Activated CD4-positive, alpha-beta T cell treated with anti-CD3 and anti-CD28 coated beads, Interleukin-2, Interleukin-4, amounts not matched to agents 100 ng/mL and 50 ng/mL, durations not matched to agents 16 hours and 8 hours (primary cell): ENCODE measurements around the gene ARHGEF28.

Experiments used
- DNase-seq: peaks from one replicate; pipeline ENCODE4 v3.0.0-alpha.2; 2020; ENCODE audit warnings: low spot score

ARHGEF28 gene, protein sequence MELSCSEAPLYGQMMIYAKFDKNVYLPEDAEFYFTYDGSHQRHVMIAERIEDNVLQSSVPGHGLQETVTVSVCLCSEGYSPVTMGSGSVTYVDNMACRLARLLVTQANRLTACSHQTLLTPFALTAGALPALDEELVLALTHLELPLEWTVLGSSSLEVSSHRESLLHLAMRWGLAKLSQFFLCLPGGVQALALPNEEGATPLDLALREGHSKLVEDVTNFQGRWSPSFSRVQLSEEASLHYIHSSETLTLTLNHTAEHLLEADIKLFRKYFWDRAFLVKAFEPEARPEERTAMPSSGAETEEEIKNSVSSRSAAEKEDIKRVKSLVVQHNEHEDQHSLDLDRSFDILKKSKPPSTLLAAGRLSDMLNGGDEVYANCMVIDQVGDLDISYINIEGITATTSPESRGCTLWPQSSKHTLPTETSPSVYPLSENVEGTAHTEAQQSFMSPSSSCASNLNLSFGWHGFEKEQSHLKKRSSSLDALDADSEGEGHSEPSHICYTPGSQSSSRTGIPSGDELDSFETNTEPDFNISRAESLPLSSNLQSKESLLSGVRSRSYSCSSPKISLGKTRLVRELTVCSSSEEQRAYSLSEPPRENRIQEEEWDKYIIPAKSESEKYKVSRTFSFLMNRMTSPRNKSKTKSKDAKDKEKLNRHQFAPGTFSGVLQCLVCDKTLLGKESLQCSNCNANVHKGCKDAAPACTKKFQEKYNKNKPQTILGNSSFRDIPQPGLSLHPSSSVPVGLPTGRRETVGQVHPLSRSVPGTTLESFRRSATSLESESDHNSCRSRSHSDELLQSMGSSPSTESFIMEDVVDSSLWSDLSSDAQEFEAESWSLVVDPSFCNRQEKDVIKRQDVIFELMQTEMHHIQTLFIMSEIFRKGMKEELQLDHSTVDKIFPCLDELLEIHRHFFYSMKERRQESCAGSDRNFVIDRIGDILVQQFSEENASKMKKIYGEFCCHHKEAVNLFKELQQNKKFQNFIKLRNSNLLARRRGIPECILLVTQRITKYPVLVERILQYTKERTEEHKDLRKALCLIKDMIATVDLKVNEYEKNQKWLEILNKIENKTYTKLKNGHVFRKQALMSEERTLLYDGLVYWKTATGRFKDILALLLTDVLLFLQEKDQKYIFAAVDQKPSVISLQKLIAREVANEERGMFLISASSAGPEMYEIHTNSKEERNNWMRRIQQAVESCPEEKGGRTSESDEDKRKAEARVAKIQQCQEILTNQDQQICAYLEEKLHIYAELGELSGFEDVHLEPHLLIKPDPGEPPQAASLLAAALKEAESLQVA (N-terminal part only)

GRCh38 chr5:73625944-73626811, at the start of gene ARHGEF28:
Gene ARHGEF28, plus strand, starts transcription at chr5:73626196. Its CDS starts 58,656 bp downstream, at chr5:73684852.
- DNase-seq: peak; percentile 12

DNA sequence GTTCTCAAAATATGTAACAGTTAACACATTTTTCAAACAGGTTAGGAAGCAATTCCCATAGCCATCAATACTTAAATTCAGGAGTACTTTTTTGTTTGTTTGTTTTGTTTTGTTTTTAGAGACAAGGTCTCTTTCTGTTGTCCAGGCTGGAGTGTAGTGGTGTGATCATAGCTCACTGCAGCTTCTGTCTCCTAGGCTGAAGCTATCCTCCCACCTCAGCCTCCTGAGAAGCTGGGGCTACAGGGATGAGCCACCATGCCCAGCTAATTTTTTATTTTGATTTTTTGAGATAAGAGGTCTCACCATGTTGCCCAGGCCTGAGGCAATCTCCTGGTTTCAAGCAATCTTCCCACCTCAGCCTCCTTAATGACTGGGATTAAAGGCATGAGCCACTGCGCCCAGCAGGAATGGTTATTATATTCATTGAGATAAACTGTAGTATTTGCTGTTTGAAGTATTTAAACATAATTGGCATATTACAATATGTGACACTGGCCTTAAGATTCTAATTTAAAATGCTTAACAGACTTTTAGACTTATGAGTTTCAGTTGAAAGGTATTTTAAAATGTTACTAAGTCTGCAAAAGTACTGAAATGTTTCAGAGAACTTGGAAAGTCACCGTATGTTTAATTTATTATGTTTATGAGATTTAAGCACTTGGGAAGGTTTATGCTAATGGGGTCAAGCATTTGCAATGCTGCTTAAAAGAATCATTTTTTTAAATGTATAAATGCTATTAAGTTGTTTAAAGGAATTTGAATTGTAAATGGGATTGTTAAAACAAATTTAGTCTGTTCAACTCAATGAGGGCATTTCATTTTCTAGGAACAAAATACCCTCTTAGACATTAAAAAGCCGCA, 43.5 kb upstream of the ARHGEF28 start:
- no peak for DNase-seq

DNA sequence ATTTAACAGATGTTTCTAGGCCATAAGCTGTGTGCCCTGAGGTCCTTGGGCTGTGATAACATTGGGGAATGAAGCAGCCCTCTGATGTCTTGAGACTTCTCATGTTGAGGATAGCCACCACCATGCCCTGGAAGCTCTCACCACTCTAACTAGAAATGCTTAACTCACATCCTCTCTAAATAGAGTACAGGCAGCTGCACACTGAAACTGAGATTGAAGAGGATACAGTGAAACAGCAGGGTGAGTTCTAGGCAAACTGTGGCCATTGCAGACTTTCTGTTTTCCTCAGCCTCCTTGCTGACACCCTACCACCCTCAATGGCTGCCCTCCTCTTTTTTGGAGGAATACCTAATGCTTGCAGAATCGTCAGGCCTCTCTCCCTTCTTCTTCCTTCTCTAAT, 38.1 kb upstream of the ARHGEF28 start:
- no peak for DNase-seq

- DNase-seq: peak; percentile 75
Measured at GRCh38 chr5:73591102-73591695, 34.8 kb upstream of the ARHGEF28 start.

GRCh38 chr5:73591698-73592501, 34.1 kb upstream of the ARHGEF28 start:
- no peak for DNase-seq

GRCh38 chr5:73592551-73592950, 33.4 kb upstream of the ARHGEF28 start:
- DNase-seq: no peak

DNA sequence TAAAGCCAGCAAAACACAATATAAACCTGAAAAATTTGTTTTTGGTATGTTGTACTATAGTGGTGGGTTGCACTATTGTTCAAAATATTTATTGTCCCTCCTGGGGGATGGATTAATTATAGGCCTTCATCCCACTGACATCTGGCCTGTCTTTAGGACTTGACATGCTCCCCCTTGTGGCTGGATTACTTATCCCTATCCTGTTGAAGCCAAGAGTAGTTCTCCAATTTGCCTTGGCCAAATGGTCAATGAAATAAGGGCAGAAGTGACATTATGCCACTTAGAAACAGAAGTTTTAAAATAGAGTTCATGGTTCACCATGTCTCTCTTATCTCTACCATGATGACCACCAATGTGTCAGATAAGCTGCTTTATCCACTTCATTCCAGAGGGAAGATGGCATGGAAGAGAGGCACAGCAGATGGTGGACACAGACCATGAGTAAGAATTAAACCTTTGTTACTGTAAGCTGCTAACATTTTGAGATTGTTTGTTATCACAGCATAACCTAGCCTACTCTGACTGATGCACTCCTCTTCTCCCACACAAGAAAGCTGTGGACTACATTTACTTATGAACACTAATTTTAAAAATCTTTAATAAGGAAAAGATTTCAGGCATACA, 29.2 kb upstream of the ARHGEF28 start:
- peak; percentile 20 for DNase-seq

DNA sequence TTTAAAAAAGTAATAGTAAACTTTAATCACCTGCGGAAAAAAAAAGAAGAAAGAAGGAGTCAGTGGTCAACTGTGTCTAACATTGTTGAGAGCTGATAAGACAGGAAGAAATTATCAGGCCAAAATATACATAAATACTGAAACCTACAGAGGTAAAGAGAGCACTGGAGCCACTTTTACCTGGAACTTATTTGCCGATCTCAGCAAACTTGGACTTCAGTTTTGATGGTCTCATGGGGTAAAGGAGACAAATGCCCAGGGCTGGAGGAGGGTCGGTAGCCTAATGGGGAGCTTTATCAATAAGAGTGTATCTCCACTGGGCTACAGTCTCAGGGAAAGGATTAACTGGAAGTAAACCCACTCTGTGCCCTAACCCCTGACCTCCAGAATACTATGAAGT, 26.6 kb upstream of the ARHGEF28 start:
- no peak for DNase-seq

- DNase-seq: no peak
Measured at GRCh38 chr5:73603998-73604397, 22.0 kb upstream of the ARHGEF28 start.

- no peak for DNase-seq
Measured at GRCh38 chr5:73605223-73606087, 20.5 kb upstream of the ARHGEF28 start.

- no peak for DNase-seq
Measured at GRCh38 chr5:73606206-73606753, 19.7 kb upstream of the ARHGEF28 start.

GRCh38 chr5:73607228-73607627, 18.8 kb upstream of the ARHGEF28 start:
- DNase-seq: no peak

DNA sequence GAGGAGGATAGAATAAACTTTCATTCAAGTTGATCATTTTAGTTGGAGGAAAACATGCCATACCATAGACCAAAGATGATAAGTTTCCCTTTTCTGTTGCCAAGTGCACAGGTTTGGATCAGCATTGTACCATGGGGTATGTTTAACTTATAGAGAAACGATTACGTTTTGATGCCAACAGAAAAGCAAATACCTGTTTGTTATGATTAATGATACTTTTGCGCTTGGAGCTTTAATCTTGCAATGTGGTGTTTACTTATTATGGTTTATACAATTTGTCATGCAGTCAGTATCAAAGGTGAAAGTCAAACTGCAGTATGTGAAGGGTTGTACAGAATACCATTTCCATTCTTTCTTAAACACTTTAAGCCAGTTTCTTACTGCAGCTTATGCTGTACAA, 13.2 kb upstream of the ARHGEF28 start:
- DNase-seq: no peak

- no peak for DNase-seq
Measured at GRCh38 chr5:73615085-73615484, 10.9 kb upstream of the ARHGEF28 start.

- no peak for DNase-seq
Measured at GRCh38 chr5:73615947-73616346, 10.0 kb upstream of the ARHGEF28 start.

DNA sequence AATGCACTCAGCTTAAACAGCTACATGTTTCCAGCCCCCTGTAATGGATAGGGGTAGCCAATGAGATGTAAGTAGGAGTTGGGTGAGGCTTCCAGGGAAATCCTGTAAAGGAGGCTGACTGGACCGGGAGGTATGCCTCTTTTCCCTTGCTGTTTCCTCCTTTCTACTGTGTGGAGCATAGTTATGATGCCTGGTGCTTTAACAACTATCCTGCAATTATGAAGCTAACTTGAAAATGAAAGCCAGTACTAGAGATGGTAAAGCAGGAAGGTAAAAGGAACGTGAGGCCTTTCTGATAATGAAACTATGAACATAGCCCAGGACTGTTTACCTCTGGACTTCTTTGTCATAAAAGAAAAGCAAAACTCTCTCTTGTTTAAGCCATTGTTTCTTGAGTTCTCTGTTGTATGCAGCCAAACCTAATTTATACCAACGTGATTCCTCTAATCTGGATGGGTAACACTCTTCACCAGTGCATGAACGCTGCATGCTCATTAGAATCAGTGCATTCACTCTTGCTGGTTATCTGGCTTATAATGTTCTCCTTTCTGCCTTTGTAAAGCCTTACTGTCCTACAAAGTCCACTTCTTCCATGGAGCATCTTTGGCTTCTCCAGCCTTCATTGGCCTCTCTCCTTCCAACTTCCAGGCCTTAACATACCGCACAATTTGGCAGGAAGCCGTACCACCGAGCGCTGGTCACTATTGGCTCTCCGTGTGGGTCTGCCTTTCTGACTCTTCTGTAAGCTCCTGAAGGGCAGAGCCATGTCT, 8.3 kb upstream of the ARHGEF28 start:
- DNase-seq: no peak
